Measurements from ENCODE around the gene TMEM178B.

DNA sequence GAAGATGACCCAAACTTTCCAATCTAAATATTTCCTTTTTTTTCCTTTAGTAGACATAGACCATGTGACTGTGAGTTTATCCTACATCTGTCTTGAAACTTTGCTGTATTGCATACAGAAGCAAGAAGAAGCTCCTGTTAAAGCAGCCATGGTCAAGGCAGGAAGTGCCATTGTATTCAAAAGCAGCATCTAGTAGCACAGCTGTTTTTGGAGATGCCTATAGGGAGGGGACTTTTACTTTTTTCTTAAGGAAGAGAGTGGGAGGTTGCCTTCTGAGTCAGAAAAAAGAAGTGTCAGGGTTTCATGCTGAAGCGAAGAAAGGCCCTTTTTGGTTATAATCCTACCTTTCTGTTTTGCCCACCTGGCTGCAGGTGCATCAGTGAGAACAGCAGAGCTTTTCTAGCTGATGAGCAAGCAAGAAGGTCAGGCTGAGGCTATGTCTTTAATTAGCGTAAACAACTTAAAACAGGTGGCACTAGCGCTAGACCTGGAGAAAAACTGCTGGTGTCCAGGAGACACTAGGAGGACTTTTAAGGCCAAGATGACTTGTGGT lies 243.2 kb downstream of the TMEM178B start:
- TF ChIP-seq EZH2 (IDR thresholded peaks at IDR 0.05; ENCODE audit: low read depth): no peak
- TF ChIP-seq, protein P1, sequence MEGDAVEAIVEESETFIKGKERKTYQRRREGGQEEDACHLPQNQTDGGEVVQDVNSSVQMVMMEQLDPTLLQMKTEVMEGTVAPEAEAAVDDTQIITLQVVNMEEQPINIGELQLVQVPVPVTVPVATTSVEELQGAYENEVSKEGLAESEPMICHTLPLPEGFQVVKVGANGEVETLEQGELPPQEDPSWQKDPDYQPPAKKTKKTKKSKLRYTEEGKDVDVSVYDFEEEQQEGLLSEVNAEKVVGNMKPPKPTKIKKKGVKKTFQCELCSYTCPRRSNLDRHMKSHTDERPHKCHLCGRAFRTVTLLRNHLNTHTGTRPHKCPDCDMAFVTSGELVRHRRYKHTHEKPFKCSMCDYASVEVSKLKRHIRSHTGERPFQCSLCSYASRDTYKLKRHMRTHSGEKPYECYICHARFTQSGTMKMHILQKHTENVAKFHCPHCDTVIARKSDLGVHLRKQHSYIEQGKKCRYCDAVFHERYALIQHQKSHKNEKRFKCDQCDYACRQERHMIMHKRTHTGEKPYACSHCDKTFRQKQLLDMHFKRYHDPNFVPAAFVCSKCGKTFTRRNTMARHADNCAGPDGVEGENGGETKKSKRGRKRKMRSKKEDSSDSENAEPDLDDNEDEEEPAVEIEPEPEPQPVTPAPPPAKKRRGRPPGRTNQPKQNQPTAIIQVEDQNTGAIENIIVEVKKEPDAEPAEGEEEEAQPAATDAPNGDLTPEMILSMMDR (conservative IDR thresholded peaks at IDR 0.05): no peak

Data from PC-9 (cell line).